ENCODE measurements around the gene SAP30.

- TF ChIP-seq EZH2 (IDR thresholded peaks at IDR 0.05; ENCODE audit: insufficient read depth, low read length), result no peak
- TF ChIP-seq CTCF (IDR thresholded peaks at IDR 0.05; ENCODE audit: insufficient read depth, low read depth, low read length), result no peak
Measured at GRCh38 chr4:173411106-173411693, 40.4 kb downstream of the SAP30 start.

All from astrocyte (in vitro differentiated cells and primary cell).